HFFc6 (cell line): ENCODE results near the gene GPR15. TPM values are rescaled to one million over a fixed set of nuclear protein-coding genes. Genes with fewer than 3 reads are reported as not detected.

Source experiments
- DNase-seq: peaks from one replicate; pipeline ENCODE4 v3.0.0-alpha.2; 2018
- H3K27ac Mint-ChIP-seq: 2 replicates; pipeline ENCODE4 v1.8.0; 2020; ENCODE audit warnings: mild to moderate bottlenecking, mixed read lengths
- H3K27me3 Mint-ChIP-seq: 2 replicates; pipeline ENCODE4 v1.8.0; 2021; ENCODE audit warnings: mild to moderate bottlenecking, moderate library complexity, mixed read lengths; ENCODE audit not compliant: insufficient read depth
- H3K36me3 Mint-ChIP-seq: 2 replicates; pipeline ENCODE4 v1.8.0; 2021; ENCODE audit warnings: low read depth, mixed read lengths
- H3K4me1 Mint-ChIP-seq: 2 replicates; pipeline ENCODE4 v1.8.0; 2020; ENCODE audit warnings: low read depth, mixed read lengths
- H3K4me3 Mint-ChIP-seq: 2 replicates; pipeline ENCODE4 v1.8.0; 2020; ENCODE audit warnings: mild to moderate bottlenecking, moderate library complexity, mixed read lengths
- H3K9me3 Mint-ChIP-seq: 2 replicates; pipeline ENCODE4 v1.8.0; 2020; ENCODE audit warnings: mild to moderate bottlenecking, mixed read lengths
- total RNA-seq, 6 experiments: library from RNA; stranded (reverse); fragmentation: NEBNext Ultra II Directional; extraction: Animal tissue kit (Norgen Biotek cat#: 25700); gene quantifications; 2 replicates in 1 of 6; 3 replicates in 5 of 6; pipeline ENCODE4 v1.2.3, GENCODE V29; 2021
- TF ChIP-seq, protein P1 (sequence below): fragments of 200-600 bp; sonication (generic); IDR thresholded peaks from 2 replicates; pipeline ENCODE4 v1.5.0; 2021; ENCODE audit warnings: antibody characterized with exemption, mild to moderate bottlenecking

The GPR15 gene
- total RNA-seq, 6 experiments from 2014 or later = not detected

DNA sequence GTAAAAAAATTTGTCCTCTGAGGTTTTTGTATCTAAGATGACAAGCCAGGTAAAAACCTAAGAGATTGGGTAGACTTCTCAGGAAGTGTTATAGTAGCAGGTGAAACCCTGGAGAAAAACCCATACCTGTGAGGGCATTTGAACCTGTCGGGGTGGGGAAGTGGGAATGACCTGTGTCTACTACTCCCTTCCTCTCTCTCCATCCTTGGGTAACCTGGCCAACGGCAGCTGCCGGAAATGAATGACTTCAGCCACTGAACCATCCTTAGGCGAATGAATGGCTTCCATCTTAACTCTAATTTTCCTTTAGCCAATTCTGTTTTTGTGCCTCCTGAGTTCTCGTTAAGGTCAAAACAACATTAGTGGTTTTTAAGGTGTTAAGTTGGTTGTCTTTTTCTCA is 16.8 kb downstream of the GPR15 start:
- Mint-ChIP-seq H3K4me3 (no peak overlapping the region), H3K27ac (no peak overlapping the region), H3K9me3 (no peaks in the 10 kb centered on the region), H3K36me3 (no peaks in the 10 kb centered on the region), H3K4me1 (no peaks in the 10 kb centered on the region), H3K27me3 (peaks cover 24% of the 10 kb centered on the region)
- no peak for DNase-seq
- TF ChIP-seq, protein P1, sequence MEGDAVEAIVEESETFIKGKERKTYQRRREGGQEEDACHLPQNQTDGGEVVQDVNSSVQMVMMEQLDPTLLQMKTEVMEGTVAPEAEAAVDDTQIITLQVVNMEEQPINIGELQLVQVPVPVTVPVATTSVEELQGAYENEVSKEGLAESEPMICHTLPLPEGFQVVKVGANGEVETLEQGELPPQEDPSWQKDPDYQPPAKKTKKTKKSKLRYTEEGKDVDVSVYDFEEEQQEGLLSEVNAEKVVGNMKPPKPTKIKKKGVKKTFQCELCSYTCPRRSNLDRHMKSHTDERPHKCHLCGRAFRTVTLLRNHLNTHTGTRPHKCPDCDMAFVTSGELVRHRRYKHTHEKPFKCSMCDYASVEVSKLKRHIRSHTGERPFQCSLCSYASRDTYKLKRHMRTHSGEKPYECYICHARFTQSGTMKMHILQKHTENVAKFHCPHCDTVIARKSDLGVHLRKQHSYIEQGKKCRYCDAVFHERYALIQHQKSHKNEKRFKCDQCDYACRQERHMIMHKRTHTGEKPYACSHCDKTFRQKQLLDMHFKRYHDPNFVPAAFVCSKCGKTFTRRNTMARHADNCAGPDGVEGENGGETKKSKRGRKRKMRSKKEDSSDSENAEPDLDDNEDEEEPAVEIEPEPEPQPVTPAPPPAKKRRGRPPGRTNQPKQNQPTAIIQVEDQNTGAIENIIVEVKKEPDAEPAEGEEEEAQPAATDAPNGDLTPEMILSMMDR = no peak

DNA sequence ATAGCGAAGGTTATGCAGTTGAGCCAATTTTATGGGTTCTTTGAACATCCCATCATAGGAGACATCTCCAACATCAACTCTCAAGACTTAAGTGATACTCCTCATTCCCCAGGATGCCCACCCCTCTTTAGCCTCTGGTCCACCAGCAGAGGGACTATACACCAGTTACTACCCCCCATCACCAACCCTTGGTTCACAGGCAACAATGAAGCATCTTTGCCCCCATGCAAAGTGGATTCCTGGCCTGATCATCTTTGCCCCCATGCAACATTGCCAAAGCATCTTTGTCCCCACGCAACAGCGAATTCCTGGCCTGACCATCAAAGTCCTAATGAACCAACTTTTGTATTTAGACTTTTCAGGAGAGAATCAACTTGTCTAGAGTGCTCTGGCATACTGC is 19.1 kb downstream of the GPR15 start:
- no peak for DNase-seq
- TF ChIP-seq, protein P1 = no peak
- Mint-ChIP-seq H3K9me3 (no peaks in the 10 kb centered on the region), H3K36me3 (no peaks in the 10 kb centered on the region), H3K27ac (no peak overlapping the region), H3K4me3 (no peak overlapping the region), H3K4me1 (no peaks in the 10 kb centered on the region), H3K27me3 (peaks cover 34% of the 10 kb centered on the region)

DNA sequence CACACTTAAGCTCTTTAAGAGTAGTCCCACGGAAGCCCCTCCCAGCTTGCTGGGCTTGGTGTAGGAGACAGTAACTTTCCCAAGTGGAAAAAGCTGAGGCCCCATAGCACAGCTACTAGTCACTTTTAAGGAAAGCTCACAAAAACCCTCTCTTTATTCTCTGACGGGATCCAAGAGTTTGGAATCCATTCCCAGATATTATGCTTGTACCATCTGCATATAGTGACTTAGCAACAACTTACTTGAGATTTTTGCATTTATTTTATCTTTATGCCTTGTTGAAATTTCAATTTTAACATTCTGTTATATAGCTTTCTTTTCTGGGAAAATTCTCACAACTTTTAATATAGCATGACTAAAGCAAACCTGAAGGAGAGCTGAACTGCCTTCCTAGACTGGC is 19.5 kb downstream of the GPR15 start:
- Mint-ChIP-seq H3K27me3 (peaks cover 33% of the 10 kb centered on the region), H3K4me1 (no peaks in the 10 kb centered on the region), H3K27ac (no peak overlapping the region), H3K4me3 (no peak overlapping the region), H3K9me3 (no peaks in the 10 kb centered on the region), H3K36me3 (no peaks in the 10 kb centered on the region)
- TF ChIP-seq, protein P1 = no peak
- DNase-seq = no peak

DNA sequence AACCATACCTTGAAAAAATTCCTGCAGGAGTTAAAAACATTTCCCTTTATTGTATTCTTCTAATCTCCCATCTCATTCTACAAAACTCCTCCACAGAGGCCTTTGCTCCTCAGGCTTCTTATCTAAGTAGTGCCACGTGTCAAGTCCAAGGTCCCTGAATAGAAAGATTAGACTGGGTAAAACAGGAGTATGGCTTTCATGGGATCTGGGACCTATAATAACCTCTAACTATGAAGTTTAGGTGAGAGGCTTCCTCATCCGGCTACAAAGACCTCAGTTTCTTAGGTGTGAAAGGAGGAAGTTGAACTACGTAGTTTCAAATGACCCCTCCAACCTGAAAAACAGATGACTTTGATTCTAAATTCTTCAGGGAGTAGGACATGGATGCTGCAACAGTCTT is 20.0 kb downstream of the GPR15 start:
- peaks cover 33% of the 10 kb centered on the region for H3K27me3 Mint-ChIP-seq

DNA sequence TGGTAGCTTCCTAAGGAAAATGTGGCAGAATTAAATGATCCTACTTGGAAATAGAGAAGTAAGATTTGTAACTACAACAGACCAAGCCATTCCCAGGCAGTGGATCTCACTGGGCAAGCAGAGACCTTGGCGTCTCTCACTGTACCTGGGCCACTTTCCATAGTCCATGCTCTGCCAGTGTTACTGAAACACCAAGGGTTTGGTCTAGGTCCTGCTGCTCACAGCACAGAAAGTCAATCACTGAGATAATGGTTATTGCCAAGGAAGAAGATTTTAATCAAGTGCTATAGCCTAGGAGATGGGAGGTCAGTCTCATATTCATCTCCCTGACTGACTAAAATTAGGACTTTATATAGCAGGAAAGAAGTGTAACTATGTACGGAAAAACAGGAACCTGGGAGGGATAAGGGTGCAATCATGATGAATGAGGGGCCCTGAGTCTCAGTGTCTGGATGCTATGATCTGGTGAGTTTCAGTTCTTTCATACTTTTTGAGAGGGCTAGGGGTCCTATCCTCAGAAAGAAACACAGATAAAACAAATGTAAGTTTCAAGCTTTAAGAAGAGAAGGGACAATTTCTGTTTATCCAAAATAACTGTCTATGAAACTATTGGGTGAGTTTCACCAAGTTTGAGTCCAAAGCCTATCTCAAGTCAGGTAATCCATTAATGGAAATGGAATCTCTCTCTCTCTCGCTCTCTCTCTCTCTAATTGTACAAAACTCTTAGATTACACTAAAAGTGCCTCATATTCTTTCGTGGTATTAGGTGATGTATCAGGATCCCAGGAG is 20.6 kb downstream of the GPR15 start:
- peaks cover 38% of the 10 kb centered on the region for H3K27me3 Mint-ChIP-seq
- TF ChIP-seq, protein P1 = no peak
- H3K9me3 Mint-ChIP-seq = no peaks in the 10 kb centered on the region
- no peaks in the 10 kb centered on the region for H3K36me3 Mint-ChIP-seq
- no peak overlapping the region for H3K27ac Mint-ChIP-seq
- DNase-seq = no peak
- H3K4me1 Mint-ChIP-seq = peaks cover 10% of the 10 kb centered on the region; the same call in 1 of the 2 replicates
- H3K4me3 Mint-ChIP-seq = no peak overlapping the region

More for the DNA sequence above, 20.0 kb downstream of the GPR15 start:
- no peaks in the 10 kb centered on the region for H3K9me3 Mint-ChIP-seq
- H3K4me1 Mint-ChIP-seq = peaks cover 3% of the 10 kb centered on the region; the same call in 1 of the 2 replicates
- no peak overlapping the region for H3K4me3 Mint-ChIP-seq
- H3K36me3 Mint-ChIP-seq = no peaks in the 10 kb centered on the region
- DNase-seq = no peak
- H3K27ac Mint-ChIP-seq = no peak overlapping the region
- TF ChIP-seq, protein P1 = no peak
